Gastrocnemius medialis (tissue), 4 donors: ENCODE data around the gene UPK1A.

Source experiments
- POLR2A ChIP-seq, 2 donors: fragments of 450-650 bp; IDR thresholded peaks; one replicate each; pipeline ENCODE4 v1.6.1; 2017; ENCODE audit warnings: antibody characterized with exemption in 2 of 2, mild to moderate bottlenecking in 2 of 2, moderate library complexity in 2 of 2
- TF ChIP-seq, protein P1 (sequence below), 5 experiments: fragments of 450-650 bp in 3 of 5; fragments of 200-600 bp in 2 of 5; sonication (generic) in 2 of 5; IDR thresholded peaks in 4 of 5; conservative IDR thresholded peaks in 1 of 5; 1 replicate in 4 of 5; 2 replicates in 1 of 5; pipeline ENCODE4 v1.5.1; 2016 to 2019; ENCODE audit warnings: antibody characterized with exemption in 5 of 5, mild to moderate bottlenecking in 3 of 5, moderate library complexity in 3 of 5

DNA sequence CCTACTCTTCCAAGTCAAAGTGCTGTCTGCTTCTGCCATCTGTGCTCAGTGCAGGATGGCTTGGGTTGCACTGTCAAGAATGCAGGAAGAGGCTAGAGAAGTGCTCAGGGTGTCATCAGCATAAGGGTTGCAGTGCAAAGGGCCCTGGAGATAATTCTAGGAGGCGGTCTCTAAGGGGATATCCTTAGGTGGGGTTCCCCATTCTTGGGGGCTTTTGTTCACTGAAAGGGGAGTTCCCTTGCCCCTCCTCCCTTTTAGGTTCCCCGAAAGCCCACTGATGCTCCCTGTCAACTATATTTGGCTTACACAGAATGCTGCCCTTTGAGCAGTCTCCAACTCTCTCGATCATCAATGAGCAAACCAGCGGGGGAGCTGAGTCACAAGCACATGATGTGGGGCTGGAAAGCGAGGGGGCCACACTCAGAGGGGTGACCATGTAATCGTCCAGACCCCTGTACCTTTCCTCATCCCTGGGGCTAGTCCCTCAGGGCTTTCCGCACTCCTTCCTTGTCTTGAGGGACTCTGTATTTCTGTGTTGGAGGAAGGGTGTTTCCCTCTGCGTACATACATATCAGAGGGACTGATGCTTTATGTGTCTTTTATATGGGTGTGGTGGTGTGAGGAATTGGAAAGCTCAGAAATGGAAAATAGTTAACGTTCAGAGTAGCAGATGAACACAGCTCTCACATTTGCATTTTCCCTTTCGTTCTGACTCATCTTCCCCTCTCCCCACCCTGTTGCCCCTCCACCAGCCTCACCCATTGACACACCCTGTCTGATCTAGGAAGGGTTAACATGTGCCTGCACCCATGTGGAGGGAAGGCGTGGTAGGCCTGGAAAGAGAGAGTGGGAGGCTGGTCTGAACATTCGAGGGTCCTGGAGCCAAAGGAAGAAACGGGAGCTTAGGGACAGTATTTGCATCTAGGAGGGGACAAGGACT lies 44.7 kb downstream of the UPK1A start:
- TF ChIP-seq POLR2A (IDR thresholded peaks at IDR 0.05) = no peak
- TF ChIP-seq, protein P1, sequence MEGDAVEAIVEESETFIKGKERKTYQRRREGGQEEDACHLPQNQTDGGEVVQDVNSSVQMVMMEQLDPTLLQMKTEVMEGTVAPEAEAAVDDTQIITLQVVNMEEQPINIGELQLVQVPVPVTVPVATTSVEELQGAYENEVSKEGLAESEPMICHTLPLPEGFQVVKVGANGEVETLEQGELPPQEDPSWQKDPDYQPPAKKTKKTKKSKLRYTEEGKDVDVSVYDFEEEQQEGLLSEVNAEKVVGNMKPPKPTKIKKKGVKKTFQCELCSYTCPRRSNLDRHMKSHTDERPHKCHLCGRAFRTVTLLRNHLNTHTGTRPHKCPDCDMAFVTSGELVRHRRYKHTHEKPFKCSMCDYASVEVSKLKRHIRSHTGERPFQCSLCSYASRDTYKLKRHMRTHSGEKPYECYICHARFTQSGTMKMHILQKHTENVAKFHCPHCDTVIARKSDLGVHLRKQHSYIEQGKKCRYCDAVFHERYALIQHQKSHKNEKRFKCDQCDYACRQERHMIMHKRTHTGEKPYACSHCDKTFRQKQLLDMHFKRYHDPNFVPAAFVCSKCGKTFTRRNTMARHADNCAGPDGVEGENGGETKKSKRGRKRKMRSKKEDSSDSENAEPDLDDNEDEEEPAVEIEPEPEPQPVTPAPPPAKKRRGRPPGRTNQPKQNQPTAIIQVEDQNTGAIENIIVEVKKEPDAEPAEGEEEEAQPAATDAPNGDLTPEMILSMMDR (IDR thresholded peaks at IDR 0.05 in 4 of 5, conservative IDR thresholded peaks at IDR 0.05 in 1 of 5) = no peak
